Naive thymus-derived CD8-positive, alpha-beta T cell (primary cell): ENCODE measurements around the gene PRKCB. TPM values are rescaled to one million over a fixed set of nuclear protein-coding genes. Genes with fewer than 3 reads are reported as not detected.

Source experiments
- ATAC-seq, 2 donors: fragments of 150-1000 bp; cut with Tn5 transposase in 1 of 2; sonication (Bioruptor Pico), chemical (Tn5 transposase) in 1 of 2; 1 replicate in 1 of 2; 2 replicates in 1 of 2; pipeline ENCODE4 v1.10.0; 2021; ENCODE audit warnings: mild to moderate bottlenecking in 2 of 2, moderate library complexity in 2 of 2
- POLR2A ChIA-PET: fragments of 350-600 bp; sonication (Branson Sonifier 250); formaldehyde crosslinking; loops from one replicate; lab custom pipeline; 2021; ENCODE audit warnings: antibody characterized with exemption; lab: Charles Lee
- DNase-seq, 10 donors: peaks; one replicate each; pipeline versions ENCODE4 v3.0.0 to v3.0.0-alpha.2; 2020 to 2022
- H3K27ac Mint-ChIP-seq, 10 donors: one replicate each; pipeline ENCODE4 v1.8.0; 2020 to 2022; ENCODE audit warnings: mild to moderate bottlenecking in 10 of 10, mixed read lengths in 10 of 10, moderate library complexity in 4 of 10, inconsistent platforms in 1 of 10
- H3K27me3 Mint-ChIP-seq, 5 donors: one replicate each; pipeline ENCODE4 v1.8.0; 2021 to 2022; ENCODE audit warnings: mixed read lengths in 5 of 5
- H3K36me3 Mint-ChIP-seq, 3 donors: one replicate each; pipeline ENCODE4 v1.8.0; 2020 to 2022; ENCODE audit warnings: mixed read lengths in 3 of 3, mild to moderate bottlenecking in 2 of 3, inconsistent platforms in 1 of 3
- H3K4me1 Mint-ChIP-seq, 4 donors: one replicate each; pipeline ENCODE4 v1.8.0; 2021 to 2022; ENCODE audit warnings: mixed read lengths in 4 of 4
- H3K4me3 Mint-ChIP-seq, 10 donors: one replicate each; pipeline ENCODE4 v1.8.0; 2020 to 2022; ENCODE audit warnings: mild to moderate bottlenecking in 10 of 10, mixed read lengths in 10 of 10, moderate library complexity in 6 of 10, inconsistent platforms in 1 of 10
- H3K9me3 Mint-ChIP-seq, 9 donors: one replicate each; pipeline ENCODE4 v1.8.0; 2020 to 2022; ENCODE audit warnings: mixed read lengths in 9 of 9, mild to moderate bottlenecking in 3 of 9, inconsistent platforms in 1 of 9, moderate library complexity in 1 of 9
- polyA plus RNA-seq, 3 donors: library from polyadenylated mRNA; unstranded; fragments of 300-500 nt; fragmentation: Illumina TruSeq; gene quantifications; one replicate each; pipeline ENCODE4 v1.2.3, GENCODE V29; 2021
- total RNA-seq, 8 experiments: library from RNA in 2 of 8; stranded (reverse) in 2 of 8; gene quantifications; one replicate each; pipeline ENCODE4 v1.2.3 and lab custom pipeline; 2021 to 2026

PRKCB gene
- total and polyA plus RNA-seq, 5 experiments from 2014 or later = 57.2 to 142 (median 123) TPM

- Mint-ChIP-seq H3K4me1 (peaks cover 25 to 50% (median 38%) of the 10 kb centered on the region in 4 donors), H3K9me3 (no peaks in the 10 kb centered on the region), H3K4me3 (no peak overlapping the region), H3K27ac (peak overlapping the region in 2 of 10 donors; percentile 31 to 38), H3K27me3 (no peaks in the 10 kb centered on the region), H3K36me3 (peaks cover 0 to 11% (median 11%) of the 10 kb centered on the region in 3 donors)
- POLR2A ChIA-PET = no interaction called here
- DNase-seq = no peak
- no peak for ATAC-seq
Measured at GRCh38 chr16:24001710-24002109, 165.9 kb downstream of the PRKCB start.

GRCh38 chr16:24002619-24003018, 166.8 kb downstream of the PRKCB start:
- POLR2A ChIA-PET = no interaction called here
- no peaks in the 10 kb centered on the region for H3K27me3 Mint-ChIP-seq
- H3K9me3 Mint-ChIP-seq = no peaks in the 10 kb centered on the region
- peak overlapping the region in 8 of 10 donors; percentile 3 to 91 (median 44) for H3K27ac Mint-ChIP-seq
- peaks cover 0 to 11% (median 8%) of the 10 kb centered on the region in 3 donors for H3K36me3 Mint-ChIP-seq
- H3K4me3 Mint-ChIP-seq = no peak overlapping the region
- ATAC-seq (no peak), DNase-seq (no peak)
- H3K4me1 Mint-ChIP-seq = peaks cover 28 to 58% (median 46%) of the 10 kb centered on the region in 4 donors

GRCh38 chr16:24005577-24005976, 169.8 kb downstream of the PRKCB start:
- peak; percentile 73 to 75 for ATAC-seq
- Mint-ChIP-seq H3K9me3 (no peaks in the 10 kb centered on the region), H3K27ac (peak overlapping the region; percentile 82 to 92 (median 90)), H3K4me1 (peaks cover 32 to 75% (median 47%) of the 10 kb centered on the region in 4 donors), H3K36me3 (peaks cover 0 to 11% (median 5%) of the 10 kb centered on the region in 3 donors), H3K27me3 (no peaks in the 10 kb centered on the region), H3K4me3 (peak overlapping the region in 9 of 10 donors; percentile 7 to 77 (median 56))
- POLR2A ChIA-PET = interaction anchor here (0.8 to 1.6 kb wide), 4 partner anchors 9 to 127 kb away, joined by 3 to 4 read pairs (median 4); no protein-coding TSS in a partner anchor
- peak in 6 of 10 donors; percentile 4 to 45 (median 27) for DNase-seq

- DNase-seq (no peak), ATAC-seq (no peak)
- peak overlapping the region in 4 of 10 donors; percentile 9 to 85 (median 51) for H3K27ac Mint-ChIP-seq
- H3K9me3 Mint-ChIP-seq = no peaks in the 10 kb centered on the region
- POLR2A ChIA-PET = interaction anchor here (0.9 to 1.0 kb wide), 2 partner anchors 129 to 130 kb away, joined by 3 read pairs; no protein-coding TSS in a partner anchor
- no peaks in the 10 kb centered on the region for H3K27me3 Mint-ChIP-seq
- no peak overlapping the region for H3K4me3 Mint-ChIP-seq
- peaks cover 31 to 87% (median 63%) of the 10 kb centered on the region in 4 donors for H3K4me1 Mint-ChIP-seq
- peaks cover 0 to 11% (median 5%) of the 10 kb centered on the region in 3 donors for H3K36me3 Mint-ChIP-seq
Measured at GRCh38 chr16:24007391-24007790, 171.6 kb downstream of the PRKCB start.

DNA sequence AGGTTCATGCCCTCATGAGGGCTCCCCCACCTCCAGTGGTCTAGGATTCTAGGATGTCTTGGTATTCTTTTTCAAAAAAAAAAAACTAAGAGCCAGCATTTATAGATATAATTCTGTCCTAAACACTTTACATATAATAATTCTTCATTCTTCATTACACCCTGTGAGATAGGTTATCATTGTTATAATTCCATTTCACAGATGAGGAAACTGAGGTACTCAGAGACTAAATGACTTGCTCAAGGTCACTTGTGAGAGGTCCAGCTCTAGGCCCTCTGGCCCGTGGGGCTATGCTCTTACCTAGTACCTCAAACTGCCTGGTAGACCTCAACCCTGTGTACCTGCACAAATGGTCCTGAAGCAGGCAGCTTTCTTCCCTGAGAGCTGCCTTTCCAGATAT, 172.2 kb downstream of the PRKCB start:
- Mint-ChIP-seq H3K27me3 (no peaks in the 10 kb centered on the region), H3K9me3 (no peaks in the 10 kb centered on the region), H3K36me3 (peaks cover 0 to 11% (median 5%) of the 10 kb centered on the region in 3 donors), H3K27ac (peak overlapping the region in 6 of 10 donors; percentile 8 to 62 (median 32)), H3K4me3 (no peak overlapping the region), H3K4me1 (peaks cover 31 to 90% (median 64%) of the 10 kb centered on the region in 4 donors)
- no peak for ATAC-seq
- DNase-seq = no peak
- POLR2A ChIA-PET = interaction anchor here (1.0 kb wide), 1 partner anchor 130 kb away, joined by 3 read pairs; no protein-coding TSS in a partner anchor

DNA sequence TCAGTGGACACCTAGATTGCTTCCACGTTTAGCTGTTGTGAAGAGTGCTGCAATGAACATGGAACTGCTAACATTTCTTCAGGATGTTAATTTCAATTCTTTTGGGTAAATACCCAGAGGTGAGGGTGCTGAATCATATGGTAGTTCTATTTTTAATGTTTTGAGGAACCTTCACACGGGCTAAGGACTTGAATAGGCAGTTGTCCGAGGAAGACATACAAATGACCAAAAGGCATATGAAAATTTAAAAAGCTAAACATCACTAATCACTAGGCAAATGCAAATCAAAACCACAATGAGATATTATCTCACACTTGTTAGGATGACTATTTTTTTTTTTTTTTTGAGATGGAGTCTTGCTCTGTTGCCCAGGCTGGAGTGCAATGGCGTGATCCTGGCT, 173.3 kb downstream of the PRKCB start:
- no peaks in the 10 kb centered on the region for H3K27me3 Mint-ChIP-seq
- peak overlapping the region in 4 of 10 donors; percentile 35 to 60 (median 46) for H3K27ac Mint-ChIP-seq
- H3K4me1 Mint-ChIP-seq = peaks cover 39 to 90% (median 72%) of the 10 kb centered on the region in 4 donors
- H3K9me3 Mint-ChIP-seq = no peaks in the 10 kb centered on the region
- DNase-seq (no peak), ATAC-seq (no peak)
- POLR2A ChIA-PET = interaction anchor here (1.4 to 2.8 kb wide), 5 partner anchors 26 to 206 kb away, joined by 3 to 22 read pairs (median 14); no protein-coding TSS in a partner anchor
- H3K4me3 Mint-ChIP-seq = peak overlapping the region in 1 of 10 donors; percentile 34
- H3K36me3 Mint-ChIP-seq = peaks cover 0 to 11% (median 5%) of the 10 kb centered on the region in 3 donors

- H3K9me3 Mint-ChIP-seq = no peaks in the 10 kb centered on the region
- peaks cover 0 to 11% (median 5%) of the 10 kb centered on the region in 3 donors for H3K36me3 Mint-ChIP-seq
- no peaks in the 10 kb centered on the region for H3K27me3 Mint-ChIP-seq
- peaks cover 40 to 92% (median 78%) of the 10 kb centered on the region in 4 donors for H3K4me1 Mint-ChIP-seq
- ATAC-seq (no peak), DNase-seq (no peak)
- no peak overlapping the region for H3K4me3 Mint-ChIP-seq
- no peak overlapping the region for H3K27ac Mint-ChIP-seq
- POLR2A ChIA-PET = interaction anchor here (0.8 to 2.8 kb wide), 11 partner anchors 15 to 209 kb away, joined by 3 to 22 read pairs (median 5); partner anchors contain the start of gene PRKCB
Measured at GRCh38 chr16:24009955-24010354, 174.2 kb downstream of the PRKCB start.

DNA sequence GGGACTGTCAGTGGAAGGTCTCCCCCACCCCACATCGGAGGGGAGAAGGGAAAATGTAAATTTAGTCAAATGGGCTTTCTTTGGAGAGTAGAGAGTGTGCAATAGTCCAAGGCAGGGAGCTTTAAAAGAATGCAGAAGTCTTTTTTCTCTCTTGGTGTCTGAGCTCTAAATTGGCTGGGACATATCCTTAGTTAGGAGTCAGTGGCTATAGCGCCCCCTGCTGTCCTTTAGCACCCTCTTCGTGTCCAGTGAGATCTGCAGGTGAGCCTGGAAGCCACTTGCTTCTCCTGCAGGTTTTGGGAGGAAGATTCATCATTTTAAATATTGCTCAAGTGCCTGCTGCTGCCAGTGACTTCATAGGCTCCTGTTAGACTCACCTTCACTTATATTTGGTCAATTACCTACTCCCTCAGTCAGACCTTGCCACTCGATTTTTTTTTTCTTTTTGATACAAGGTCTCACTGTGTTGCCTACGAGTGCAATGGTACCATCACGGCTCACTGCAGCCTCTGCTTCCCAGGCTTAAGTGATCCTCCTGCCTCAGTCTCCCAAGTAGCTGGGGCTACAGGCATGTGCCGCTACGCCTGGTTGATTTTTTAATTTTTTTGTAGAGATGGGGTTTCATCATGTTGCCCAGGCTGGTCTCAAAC, 174.8 kb downstream of the PRKCB start:
- Mint-ChIP-seq H3K27ac (peak overlapping the region in 7 of 10 donors; percentile 35 to 90 (median 54)), H3K9me3 (no peaks in the 10 kb centered on the region), H3K4me1 (peaks cover 39 to 93% (median 80%) of the 10 kb centered on the region in 4 donors), H3K27me3 (no peaks in the 10 kb centered on the region), H3K36me3 (peaks cover 0 to 11% (median 5%) of the 10 kb centered on the region in 3 donors), H3K4me3 (peak overlapping the region in 3 of 10 donors; percentile 6 to 30 (median 12))
- no peak for ATAC-seq
- POLR2A ChIA-PET = interaction anchor here (0.7 to 2.8 kb wide), 13 partner anchors 16 to 210 kb away, joined by 3 to 22 read pairs (median 4); partner anchors contain the start of gene PRKCB
- peak; percentile 60 to 92 (median 76) for DNase-seq

DNA sequence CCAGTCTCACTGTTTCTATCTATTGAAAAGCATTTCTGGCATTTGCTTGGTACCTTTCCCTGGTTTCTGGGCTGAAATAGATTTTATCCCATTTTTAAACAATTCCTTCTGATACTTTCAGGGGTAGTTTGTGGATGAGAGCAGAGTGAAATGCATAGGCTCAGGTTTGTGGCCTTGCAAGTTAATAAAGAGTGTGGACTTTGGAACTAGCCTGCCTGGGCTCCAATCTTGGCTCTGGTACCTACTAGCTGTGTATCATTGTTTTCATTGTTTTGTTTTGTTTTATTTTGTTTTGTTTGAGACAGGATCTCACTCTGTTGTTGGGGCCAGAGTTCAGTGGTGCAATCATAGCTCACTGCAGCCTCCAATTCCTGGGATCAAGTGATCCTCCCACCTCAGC, 175.5 kb downstream of the PRKCB start:
- H3K4me1 Mint-ChIP-seq = peaks cover 34 to 90% (median 79%) of the 10 kb centered on the region in 4 donors
- no peaks in the 10 kb centered on the region for H3K9me3 Mint-ChIP-seq
- H3K36me3 Mint-ChIP-seq = peaks cover 0 to 11% (median 4%) of the 10 kb centered on the region in 3 donors
- no peak overlapping the region for H3K4me3 Mint-ChIP-seq
- no peaks in the 10 kb centered on the region for H3K27me3 Mint-ChIP-seq
- ATAC-seq = no peak
- POLR2A ChIA-PET = interaction anchor here (0.7 to 2.8 kb wide), 6 partner anchors 15 to 209 kb away, joined by 3 to 22 read pairs (median 6); no protein-coding TSS in a partner anchor
- peak overlapping the region in 6 of 10 donors; percentile 4 to 90 (median 64) for H3K27ac Mint-ChIP-seq
- no peak for DNase-seq

DNA sequence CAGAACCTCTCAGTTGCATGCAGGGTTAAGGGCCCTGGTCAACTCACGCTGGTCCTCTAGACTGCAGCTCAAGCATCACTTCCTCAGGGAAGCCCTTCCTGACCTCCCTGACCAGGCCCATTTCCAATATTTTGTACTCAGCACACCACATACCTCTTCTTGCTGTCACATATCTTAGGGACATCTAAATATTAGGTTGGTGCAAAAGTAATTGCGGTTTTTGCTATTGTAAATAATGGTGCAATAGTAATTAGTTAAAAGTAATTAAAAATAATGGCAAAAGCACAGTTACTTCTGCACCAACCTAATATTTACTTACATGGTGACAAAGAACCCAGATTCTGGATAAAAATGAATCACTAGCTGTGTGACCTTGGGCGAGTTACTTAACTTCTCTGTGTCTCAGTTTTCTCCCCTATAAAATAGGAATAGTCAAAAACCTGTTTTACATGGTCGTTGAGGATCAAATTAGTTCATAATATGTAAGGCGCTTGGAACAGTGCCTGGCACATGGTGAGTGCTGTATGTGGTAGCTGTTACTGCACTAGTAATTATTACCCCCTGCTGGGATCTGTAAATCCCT, 177.4 kb downstream of the PRKCB start:
- ATAC-seq (no peak), DNase-seq (no peak)
- peak overlapping the region; percentile 88 to 98 (median 96) for H3K27ac Mint-ChIP-seq
- peak overlapping the region in 9 of 10 donors; percentile 58 to 89 (median 77) for H3K4me3 Mint-ChIP-seq
- no peaks in the 10 kb centered on the region for H3K9me3 Mint-ChIP-seq
- POLR2A ChIA-PET = interaction anchor here (0.6 to 5.8 kb wide), 9 partner anchors 22 to 188 kb away, joined by 3 to 47 read pairs (median 4); no protein-coding TSS in a partner anchor
- H3K4me1 Mint-ChIP-seq = peaks cover 36 to 89% (median 80%) of the 10 kb centered on the region in 4 donors
- no peaks in the 10 kb centered on the region for H3K27me3 Mint-ChIP-seq
- peaks cover 0 to 8% (median under 1%) of the 10 kb centered on the region in 3 donors for H3K36me3 Mint-ChIP-seq

GRCh38 chr16:24013864-24014645, 178.3 kb downstream of the PRKCB start:
- Mint-ChIP-seq H3K36me3 (peaks cover 0 to 1% (median 1%) of the 10 kb centered on the region in 3 donors), H3K27ac (peak overlapping the region; percentile 88 to 98 (median 96)), H3K4me3 (peak overlapping the region; percentile 58 to 89 (median 77)), H3K9me3 (no peaks in the 10 kb centered on the region), H3K27me3 (no peaks in the 10 kb centered on the region), H3K4me1 (peaks cover 35 to 89% (median 81%) of the 10 kb centered on the region in 4 donors)
- POLR2A ChIA-PET = interaction anchor here (0.6 to 5.8 kb wide), 12 partner anchors 9 to 211 kb away, joined by 3 to 47 read pairs (median 4); no protein-coding TSS in a partner anchor
- ATAC-seq = peak; percentile 93
- peak; percentile 28 to 90 (median 74) for DNase-seq
